Keratinocyte (primary cell): ENCODE data around the gene CDC25A. TPM values are rescaled to one million over a fixed set of nuclear protein-coding genes. Genes with fewer than 3 reads are reported as not detected.

Source experiments
- DNase-seq: peaks from one replicate; pipeline ENCODE4 v3.0.0-alpha.2; 2011; ENCODE audit warnings: low read depth, missing footprints, low spot score
- FAIRE-seq: peaks from 2 replicates; lab custom pipeline; 2011; peaks lifted over from hg19 to GRCh38; lab: Jason Lieb, UNC
- H2AFZ ChIP-seq: 2 replicates; pipeline ENCODE4 v1.6.0; 2012; ENCODE audit warnings: low read length, control low read depth, inconsistent platforms; ENCODE audit not compliant: control insufficient read depth
- H3K27ac ChIP-seq: 2 replicates; pipeline ENCODE4 v1.5.1; 2011; ENCODE audit warnings: low read length; ENCODE audit not compliant: control insufficient read depth, insufficient read depth
- H3K27me3 ChIP-seq: 3 replicates; pipeline ENCODE4 v1.6.0; 2011; ENCODE audit warnings: low read length; ENCODE audit not compliant: control insufficient read depth, insufficient read depth; ENCODE audit errors: extremely low read depth
- H3K36me3 ChIP-seq, 2 experiments: 2 replicates in 1 of 2; 3 replicates in 1 of 2; pipeline ENCODE4 v1.5.1; 2011; ENCODE audit warnings: low read length in 2 of 2, mild to moderate bottlenecking in 1 of 2; ENCODE audit not compliant: control insufficient read depth in 2 of 2, insufficient read depth in 2 of 2; ENCODE audit errors: extremely low read depth in 1 of 2
- H3K4me1 ChIP-seq: 3 replicates; pipeline ENCODE4 v1.5.1; 2011; ENCODE audit warnings: low read length; ENCODE audit not compliant: control insufficient read depth, insufficient read depth; ENCODE audit errors: extremely low read depth
- H3K4me2 ChIP-seq: 3 replicates; pipeline ENCODE4 v1.6.0; 2011; ENCODE audit warnings: low read depth, low read length; ENCODE audit not compliant: control insufficient read depth, insufficient read depth; ENCODE audit errors: extremely low read depth
- H3K4me3 ChIP-seq, 3 experiments: fragments of 200-600 bp in 1 of 3; sonication (generic) in 1 of 3; 2 replicates in 2 of 3; 3 replicates in 1 of 3; pipeline ENCODE4 v1.5.1; 2011 to 2016; ENCODE audit warnings: low read length in 3 of 3, mild to moderate bottlenecking in 3 of 3, control low read depth in 2 of 3, inconsistent platforms in 1 of 3, low read depth in 1 of 3, mixed read lengths in 1 of 3, mixed run types in 1 of 3, moderate library complexity in 1 of 3; ENCODE audit not compliant: control insufficient read depth in 2 of 3, insufficient read depth in 2 of 3; ENCODE audit errors: extremely low read depth in 1 of 3
- H3K79me2 ChIP-seq: 2 replicates; pipeline ENCODE4 v1.6.0; 2012; ENCODE audit warnings: low read length; ENCODE audit not compliant: control insufficient read depth, insufficient read depth
- H3K9ac ChIP-seq: 3 replicates; pipeline ENCODE4 v1.6.0; 2011; ENCODE audit warnings: low read length; ENCODE audit not compliant: control insufficient read depth, insufficient read depth; ENCODE audit errors: extremely low read depth
- H3K9me1 ChIP-seq: 3 replicates; pipeline ENCODE4 v1.6.0; 2011; ENCODE audit warnings: low read length; ENCODE audit not compliant: control insufficient read depth, insufficient read depth; ENCODE audit errors: extremely low read depth
- H3K9me3 ChIP-seq: 2 replicates; pipeline ENCODE4 v1.5.1; 2012; ENCODE audit warnings: low read depth, low read length; ENCODE audit not compliant: control insufficient read depth
- H4K20me1 ChIP-seq: 3 replicates; pipeline ENCODE4 v1.6.0; 2011; ENCODE audit warnings: low read length; ENCODE audit not compliant: control insufficient read depth, insufficient read depth; ENCODE audit errors: extremely low read depth
- EZH2 ChIP-seq: IDR thresholded peaks from one replicate; pipeline ENCODE4 v1.6.1; 2012; ENCODE audit warnings: inconsistent platforms, mild to moderate bottlenecking, low read length, moderate library complexity
- dilution Hi-C: fragments of 300-500 bp; cut with MboI; formaldehyde crosslinking; loops from one replicate; pipeline ENCODE4 v1.7.0; 2020; ENCODE audit warnings: low sequenced_read_pairs; ENCODE audit not compliant: extremely low pct_ligation_motif_present
- polyA plus RNA-seq, 5 experiments: library from polyadenylated mRNA; depleted of rRNA in 3 of 5; stranded (reverse) in 3 of 5; stranded (forward) in 1 of 5; unstranded in 1 of 5; fragments of >200 nt; gene quantifications; 1 replicate in 1 of 5; 2 replicates in 3 of 5; 3 replicates in 1 of 5; pipeline versions ENCODE4 v1.2.1 to v1.2.3, GENCODE V29; 2011 to 2012; ENCODE audit warnings: missing spikeins in 2 of 5, low read depth in 1 of 5, low replicate concordance in 1 of 5
- TF ChIP-seq, protein P1 (sequence below), 3 experiments: IDR thresholded peaks in 1 of 3; conservative IDR thresholded peaks in 1 of 3; optimal IDR thresholded peaks in 1 of 3; 2 replicates in 2 of 3; 3 replicates in 1 of 3; pipeline versions ENCODE3 to v1.5.1; 2011; ENCODE audit warnings: low read length in 3 of 3, mild to moderate bottlenecking in 3 of 3, moderate library complexity in 2 of 3, control low read depth in 1 of 3, inconsistent platforms in 1 of 3; ENCODE audit not compliant: insufficient read depth in 2 of 3; ENCODE audit errors: extremely low read depth in 1 of 3

Gene CDC25A
- polyA plus RNA-seq, 1 donor (not counting 4 experiments of a cell fraction or from before 2014, with no cell fraction given) = 5.5 TPM

GRCh38 chr3:48190911-48191310 is 2.7 kb upstream of the CDC25A start:
- Histone ChIP-seq H3K9me3 (no peaks in the 10 kb centered on the region), H3K9me1 (peaks cover 4% of the 10 kb centered on the region), H3K79me2 (peaks cover 16% of the 10 kb centered on the region), H3K4me2 (no peak overlapping the region), H3K27me3 (no peaks in the 10 kb centered on the region), H3K4me1 (peaks cover 19% of the 10 kb centered on the region), H2AFZ (no peak overlapping the region), H3K36me3 (peaks cover 0 to 1% of the 10 kb centered on the region in 2 experiments), H3K9ac (no peak overlapping the region), H4K20me1 (no peaks in the 10 kb centered on the region), H3K4me3 (no peak overlapping the region), H3K27ac (no peak overlapping the region)
- dilution Hi-C loops = no loop called here
- FAIRE-seq = no peak
- DNase-seq = no peak
- TF ChIP-seq, protein P1, sequence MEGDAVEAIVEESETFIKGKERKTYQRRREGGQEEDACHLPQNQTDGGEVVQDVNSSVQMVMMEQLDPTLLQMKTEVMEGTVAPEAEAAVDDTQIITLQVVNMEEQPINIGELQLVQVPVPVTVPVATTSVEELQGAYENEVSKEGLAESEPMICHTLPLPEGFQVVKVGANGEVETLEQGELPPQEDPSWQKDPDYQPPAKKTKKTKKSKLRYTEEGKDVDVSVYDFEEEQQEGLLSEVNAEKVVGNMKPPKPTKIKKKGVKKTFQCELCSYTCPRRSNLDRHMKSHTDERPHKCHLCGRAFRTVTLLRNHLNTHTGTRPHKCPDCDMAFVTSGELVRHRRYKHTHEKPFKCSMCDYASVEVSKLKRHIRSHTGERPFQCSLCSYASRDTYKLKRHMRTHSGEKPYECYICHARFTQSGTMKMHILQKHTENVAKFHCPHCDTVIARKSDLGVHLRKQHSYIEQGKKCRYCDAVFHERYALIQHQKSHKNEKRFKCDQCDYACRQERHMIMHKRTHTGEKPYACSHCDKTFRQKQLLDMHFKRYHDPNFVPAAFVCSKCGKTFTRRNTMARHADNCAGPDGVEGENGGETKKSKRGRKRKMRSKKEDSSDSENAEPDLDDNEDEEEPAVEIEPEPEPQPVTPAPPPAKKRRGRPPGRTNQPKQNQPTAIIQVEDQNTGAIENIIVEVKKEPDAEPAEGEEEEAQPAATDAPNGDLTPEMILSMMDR (optimal IDR thresholded peaks at IDR 0.05 in 1 of 3, IDR thresholded peaks at IDR 0.05 in 1 of 3, conservative IDR thresholded peaks at IDR 0.05 in 1 of 3; ENCODE audit: extremely low read depth in 1 of 3, insufficient read depth in 2 of 3, low read length in 3 of 3) = no peak
- TF ChIP-seq EZH2 = no peak

GRCh38 chr3:48189321-48189720 is 1.1 kb upstream of the CDC25A start:
- dilution Hi-C loops = no loop called here
- Histone ChIP-seq H3K27ac (no peak overlapping the region), H3K4me1 (peaks cover 23% of the 10 kb centered on the region), H3K9me1 (peaks cover 4% of the 10 kb centered on the region), H3K79me2 (peaks cover 20% of the 10 kb centered on the region), H2AFZ (no peak overlapping the region), H3K9me3 (no peaks in the 10 kb centered on the region), H3K4me3 (no peak overlapping the region), H3K4me2 (no peak overlapping the region), H3K36me3 (peaks cover 0 to 8% of the 10 kb centered on the region in 2 experiments), H4K20me1 (no peaks in the 10 kb centered on the region), H3K27me3 (no peaks in the 10 kb centered on the region), H3K9ac (no peak overlapping the region)
- TF ChIP-seq EZH2 = no peak
- TF ChIP-seq, protein P1 (optimal IDR thresholded peaks at IDR 0.05 in 1 of 3, IDR thresholded peaks at IDR 0.05 in 1 of 3, conservative IDR thresholded peaks at IDR 0.05 in 1 of 3; ENCODE audit: extremely low read depth in 1 of 3, insufficient read depth in 2 of 3, low read length in 3 of 3) = no peak
- no peak for FAIRE-seq
- no peak for DNase-seq
